ENCODE data around the gene GRM7. TPM values are rescaled to one million over a fixed set of nuclear protein-coding genes. Genes with fewer than 3 reads are reported as not detected.

The GRM7 gene
- total RNA-seq, 2 donors from 2014 or later = 0.68 to 3.9 TPM

DNA sequence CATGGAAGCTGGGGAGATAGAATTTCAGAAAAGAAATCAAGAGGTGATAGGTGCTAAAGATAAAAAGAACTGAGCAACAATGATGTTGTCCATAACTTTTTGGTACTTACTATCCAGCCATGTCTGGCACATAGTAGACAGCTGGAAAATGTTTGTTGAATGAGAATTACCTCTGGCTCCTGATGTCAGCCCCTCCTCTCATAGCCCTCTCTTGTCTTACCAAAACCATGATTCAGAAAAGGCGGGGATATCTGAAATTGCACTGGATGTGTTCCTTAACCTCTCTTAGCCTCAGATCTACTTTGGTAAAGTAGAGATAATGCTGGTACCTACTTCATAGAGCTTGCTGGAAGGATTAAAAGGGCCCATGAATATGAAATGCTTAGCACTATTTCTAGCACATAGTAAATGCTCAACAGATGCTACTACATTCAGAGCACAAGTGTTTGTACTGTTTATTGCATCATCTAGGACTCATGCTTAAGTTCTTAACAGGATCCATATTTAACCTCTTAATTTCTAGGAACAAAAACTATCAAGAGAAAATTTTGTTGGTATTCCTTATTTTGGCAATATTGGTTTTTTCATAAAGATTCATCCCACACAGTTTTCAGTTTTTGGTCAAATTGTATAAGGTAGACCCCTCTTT lies 859.9 kb downstream of the GRM7 start:
- no peak overlapping the region for H3K4me3 ChIP-seq
- TF ChIP-seq, protein P1, sequence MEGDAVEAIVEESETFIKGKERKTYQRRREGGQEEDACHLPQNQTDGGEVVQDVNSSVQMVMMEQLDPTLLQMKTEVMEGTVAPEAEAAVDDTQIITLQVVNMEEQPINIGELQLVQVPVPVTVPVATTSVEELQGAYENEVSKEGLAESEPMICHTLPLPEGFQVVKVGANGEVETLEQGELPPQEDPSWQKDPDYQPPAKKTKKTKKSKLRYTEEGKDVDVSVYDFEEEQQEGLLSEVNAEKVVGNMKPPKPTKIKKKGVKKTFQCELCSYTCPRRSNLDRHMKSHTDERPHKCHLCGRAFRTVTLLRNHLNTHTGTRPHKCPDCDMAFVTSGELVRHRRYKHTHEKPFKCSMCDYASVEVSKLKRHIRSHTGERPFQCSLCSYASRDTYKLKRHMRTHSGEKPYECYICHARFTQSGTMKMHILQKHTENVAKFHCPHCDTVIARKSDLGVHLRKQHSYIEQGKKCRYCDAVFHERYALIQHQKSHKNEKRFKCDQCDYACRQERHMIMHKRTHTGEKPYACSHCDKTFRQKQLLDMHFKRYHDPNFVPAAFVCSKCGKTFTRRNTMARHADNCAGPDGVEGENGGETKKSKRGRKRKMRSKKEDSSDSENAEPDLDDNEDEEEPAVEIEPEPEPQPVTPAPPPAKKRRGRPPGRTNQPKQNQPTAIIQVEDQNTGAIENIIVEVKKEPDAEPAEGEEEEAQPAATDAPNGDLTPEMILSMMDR (IDR thresholded peaks at IDR 0.05) = no peak
- no peak overlapping the region for H3K27ac ChIP-seq
- no peaks in the 10 kb centered on the region for H3K27me3 ChIP-seq (replicated peaks; ENCODE audit: insufficient read depth)
- no peaks in the 10 kb centered on the region for H3K9me3 ChIP-seq
- DNase-seq (ENCODE audit: low spot score) (no peak), ATAC-seq (ENCODE audit: insufficient number of reproducible peaks, low FRiP score, low read depth) (no peak)
- no peaks in the 10 kb centered on the region for H3K4me1 ChIP-seq (ENCODE audit: control insufficient read depth in 1 of 2, low read depth in 2 of 2)
- H3K36me3 ChIP-seq = no peaks in the 10 kb centered on the region

DNA sequence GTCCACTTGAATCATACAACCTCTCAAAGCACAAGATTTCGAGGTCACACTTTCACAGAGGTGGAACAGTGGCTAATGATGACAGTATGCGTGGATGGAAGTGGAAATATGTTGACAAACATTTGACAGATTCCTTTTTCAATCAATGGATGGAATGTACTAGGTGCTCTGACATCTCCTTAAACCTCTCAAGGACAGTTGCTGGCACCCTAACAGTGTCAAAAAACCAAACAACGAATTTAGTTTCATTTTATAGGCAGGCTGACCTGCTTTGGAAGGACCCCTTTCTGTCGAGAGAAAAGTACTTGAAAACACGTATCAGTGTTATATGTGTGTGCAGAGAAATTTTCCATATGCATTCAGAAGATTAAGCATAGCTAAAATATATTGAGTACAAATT lies 861.0 kb downstream of the GRM7 start:
- DNase-seq (ENCODE audit: low spot score) (no peak), ATAC-seq (ENCODE audit: insufficient number of reproducible peaks, low FRiP score, low read depth) (no peak)
- Histone ChIP-seq H3K9me3 (no peaks in the 10 kb centered on the region), H3K4me3 (no peak overlapping the region), H3K27ac (no peak overlapping the region), H3K4me1 (ENCODE audit: control insufficient read depth in 1 of 2, low read depth in 2 of 2) (no peaks in the 10 kb centered on the region), H3K27me3 (replicated peaks; ENCODE audit: insufficient read depth) (no peaks in the 10 kb centered on the region), H3K36me3 (no peaks in the 10 kb centered on the region)
- TF ChIP-seq, protein P1 (IDR thresholded peaks at IDR 0.05) = no peak

DNA sequence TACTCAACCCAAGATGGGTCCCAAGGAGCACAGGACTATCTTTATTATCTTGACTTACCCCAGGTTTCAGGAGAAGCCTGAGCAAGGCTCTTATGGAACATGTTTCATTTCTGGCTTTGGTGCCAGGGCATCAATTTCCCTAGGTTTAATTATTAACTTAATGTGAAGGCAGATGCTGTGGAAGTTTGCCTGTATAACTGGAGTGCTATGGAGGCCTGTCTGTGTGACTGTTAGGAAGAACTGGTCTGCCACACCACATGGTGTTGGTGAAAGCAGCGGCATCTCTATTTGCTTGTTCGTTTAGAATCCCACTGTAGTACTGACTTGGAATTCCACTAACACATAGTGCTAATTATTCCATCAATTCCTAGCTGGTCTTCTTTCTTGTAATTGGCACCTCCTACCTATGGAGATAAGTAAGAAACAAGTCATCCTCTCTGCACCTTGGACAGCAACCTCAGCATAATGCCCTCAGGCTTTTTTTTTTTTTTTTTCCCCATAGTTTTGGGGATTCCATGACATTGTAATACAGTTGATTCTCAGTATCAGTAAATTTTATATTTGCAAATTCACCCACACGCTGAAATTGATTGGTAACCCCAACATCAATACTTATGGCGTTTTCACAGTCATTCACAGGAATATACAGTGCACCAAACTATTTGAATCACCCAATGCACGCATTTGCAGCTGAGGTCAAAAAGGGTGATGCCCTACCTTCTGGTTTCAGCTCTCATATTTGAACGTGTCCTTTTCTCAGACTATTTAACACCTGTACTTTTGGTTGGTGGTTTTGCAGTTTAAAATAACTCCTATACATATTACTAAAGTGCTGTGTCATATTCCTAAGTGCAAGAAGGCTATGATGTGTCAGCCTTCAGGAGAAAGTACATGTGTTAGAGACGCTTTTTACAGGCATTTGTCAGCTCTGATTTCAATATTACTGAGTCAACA lies 867.9 kb downstream of the GRM7 start:
- no peaks in the 10 kb centered on the region for H3K4me1 ChIP-seq (ENCODE audit: control insufficient read depth in 1 of 2, low read depth in 2 of 2)
- ATAC-seq (ENCODE audit: insufficient number of reproducible peaks, low FRiP score, low read depth) (no peak), DNase-seq (ENCODE audit: low spot score) (no peak)
- H3K36me3 ChIP-seq = no peaks in the 10 kb centered on the region
- no peaks in the 10 kb centered on the region for H3K27me3 ChIP-seq (replicated peaks; ENCODE audit: insufficient read depth)
- no peak overlapping the region for H3K4me3 ChIP-seq
- TF ChIP-seq, protein P1 (IDR thresholded peaks at IDR 0.05) = no peak
- no peak overlapping the region for H3K27ac ChIP-seq
- no peaks in the 10 kb centered on the region for H3K9me3 ChIP-seq

DNA sequence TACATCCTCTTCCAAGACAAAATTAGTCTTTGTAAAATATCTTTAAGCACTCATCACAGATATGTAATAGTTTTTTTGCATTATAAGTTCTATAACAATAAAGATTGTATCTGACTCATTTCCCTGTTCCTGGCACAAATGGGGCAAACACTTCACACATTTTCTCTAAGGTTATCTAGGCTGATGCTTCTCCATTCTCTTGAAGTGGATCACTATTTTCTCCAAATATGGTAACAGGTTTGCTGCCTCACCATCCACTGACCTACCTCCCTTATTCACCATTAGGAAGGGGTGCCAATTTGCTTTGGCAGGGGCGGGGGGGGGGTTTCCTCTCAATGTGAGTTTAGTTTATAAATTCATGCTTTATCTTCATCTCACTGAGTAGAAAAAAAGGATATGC lies 873.0 kb downstream of the GRM7 start:
- no peak overlapping the region for H3K4me3 ChIP-seq
- H3K4me1 ChIP-seq (ENCODE audit: control insufficient read depth in 1 of 2, low read depth in 2 of 2) = peaks cover 0 to 7% of the 10 kb centered on the region in 2 donors
- no peaks in the 10 kb centered on the region for H3K36me3 ChIP-seq
- DNase-seq (ENCODE audit: low spot score) (no peak), ATAC-seq (ENCODE audit: insufficient number of reproducible peaks, low FRiP score, low read depth) (no peak)
- TF ChIP-seq, protein P1 (IDR thresholded peaks at IDR 0.05) = no peak
- H3K27ac ChIP-seq = no peak overlapping the region
- H3K9me3 ChIP-seq = no peaks in the 10 kb centered on the region
- H3K27me3 ChIP-seq (replicated peaks; ENCODE audit: insufficient read depth) = no peaks in the 10 kb centered on the region

DNA sequence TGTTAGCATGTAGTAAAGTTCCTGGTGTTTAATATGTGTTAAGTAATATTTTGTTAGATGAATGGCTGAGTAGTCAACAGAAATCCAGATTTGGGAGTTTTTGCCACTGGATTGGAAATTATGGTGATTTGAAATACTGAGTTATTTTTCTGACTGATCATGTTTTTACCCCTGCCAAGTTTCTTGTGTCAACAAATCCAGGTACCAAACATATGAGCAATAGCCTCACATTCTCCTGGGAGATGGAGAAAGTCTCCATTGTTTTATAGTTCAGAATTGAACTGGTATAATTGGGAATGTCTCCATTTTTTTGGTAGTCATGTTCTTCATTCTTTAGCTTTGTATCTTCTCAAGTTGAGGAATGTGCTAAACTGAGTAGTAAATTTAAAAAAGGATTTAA lies 873.5 kb downstream of the GRM7 start:
- Histone ChIP-seq H3K36me3 (no peaks in the 10 kb centered on the region), H3K4me3 (no peak overlapping the region), H3K4me1 (ENCODE audit: control insufficient read depth in 1 of 2, low read depth in 2 of 2) (peaks cover 0 to 7% of the 10 kb centered on the region in 2 donors), H3K27me3 (replicated peaks; ENCODE audit: insufficient read depth) (no peaks in the 10 kb centered on the region), H3K27ac (no peak overlapping the region), H3K9me3 (no peaks in the 10 kb centered on the region)
- ATAC-seq (ENCODE audit: insufficient number of reproducible peaks, low FRiP score, low read depth) (no peak), DNase-seq (ENCODE audit: low spot score) (no peak)
- TF ChIP-seq, protein P1 (IDR thresholded peaks at IDR 0.05) = no peak

Measured in thoracic aorta (tissue), 2 donors.